ENCODE results near the gene CCSAP.

DNA sequence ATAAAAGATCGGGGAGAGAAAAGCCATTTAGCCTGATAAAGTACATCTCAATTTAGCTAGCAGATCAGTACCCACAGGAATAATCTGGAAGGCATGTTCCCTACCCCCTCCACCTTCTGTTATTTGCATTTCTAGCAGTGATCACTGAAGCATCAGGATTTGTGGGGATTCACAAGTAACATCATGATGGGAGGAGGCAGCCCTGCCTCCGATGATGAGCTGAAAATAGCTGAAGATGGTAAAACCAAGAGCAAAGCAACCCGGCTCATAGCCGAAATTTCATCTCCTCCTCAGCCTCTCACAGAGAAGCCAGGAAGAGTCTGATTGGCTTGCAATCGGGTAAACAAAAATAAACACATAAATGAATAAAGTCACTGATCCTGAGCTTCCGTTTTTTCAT is 2.4 kb downstream of the CCSAP start:
- TF ChIP-seq POLR2A (IDR thresholded peaks at IDR 0.05) = no peak
- TF ChIP-seq, protein P1, sequence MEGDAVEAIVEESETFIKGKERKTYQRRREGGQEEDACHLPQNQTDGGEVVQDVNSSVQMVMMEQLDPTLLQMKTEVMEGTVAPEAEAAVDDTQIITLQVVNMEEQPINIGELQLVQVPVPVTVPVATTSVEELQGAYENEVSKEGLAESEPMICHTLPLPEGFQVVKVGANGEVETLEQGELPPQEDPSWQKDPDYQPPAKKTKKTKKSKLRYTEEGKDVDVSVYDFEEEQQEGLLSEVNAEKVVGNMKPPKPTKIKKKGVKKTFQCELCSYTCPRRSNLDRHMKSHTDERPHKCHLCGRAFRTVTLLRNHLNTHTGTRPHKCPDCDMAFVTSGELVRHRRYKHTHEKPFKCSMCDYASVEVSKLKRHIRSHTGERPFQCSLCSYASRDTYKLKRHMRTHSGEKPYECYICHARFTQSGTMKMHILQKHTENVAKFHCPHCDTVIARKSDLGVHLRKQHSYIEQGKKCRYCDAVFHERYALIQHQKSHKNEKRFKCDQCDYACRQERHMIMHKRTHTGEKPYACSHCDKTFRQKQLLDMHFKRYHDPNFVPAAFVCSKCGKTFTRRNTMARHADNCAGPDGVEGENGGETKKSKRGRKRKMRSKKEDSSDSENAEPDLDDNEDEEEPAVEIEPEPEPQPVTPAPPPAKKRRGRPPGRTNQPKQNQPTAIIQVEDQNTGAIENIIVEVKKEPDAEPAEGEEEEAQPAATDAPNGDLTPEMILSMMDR (IDR thresholded peaks at IDR 0.05) = no peak
